K562 (cell line): ENCODE measurements around the gene SORT1. TPM values are rescaled to one million over a fixed set of nuclear protein-coding genes. Genes with fewer than 3 reads are reported as not detected.
A peak's percentile ranks its signal among the peaks of the same experiment; 100 is the strongest.

Experiments
- ATAC-seq: fragments of 200-7000 bp; cut with Tn5 transposase; 3 replicates; pipeline ENCODE4 v1.9.1; 2020; ENCODE audit warnings: moderate library complexity
- BruUV-seq: library from RNA; stranded (reverse); fragments of 400-500 nt; replicated peaks from 2 replicates; lab custom pipeline; 2021; lab: Mats Ljungman, UMichigan
- CTCF ChIA-PET: fragments of 300-600 bp; formaldehyde crosslinking; extraction: SDS; loops from one replicate; lab custom pipeline; 2021; ENCODE audit warnings: low intra/inter-chr PET ratio; lab: Yijun Ruan, JAX
- POLR2A ChIA-PET: fragments of 300-600, 350-650 bp; sonication (Branson Sonifier 250); formaldehyde crosslinking; extraction: SDS; loops from one replicate; lab custom pipeline; 2021; ENCODE audit warnings: antibody characterized with exemption, inconsistent platforms; lab: Yijun Ruan, JAX
- DNase-seq, 4 experiments: peaks; one replicate each; pipeline versions ENCODE4 v3.0.0 to v3.0.0-alpha.2; 2011 to 2018; ENCODE audit warnings: low spot score in 3 of 4, mixed read lengths in 3 of 4; ENCODE audit errors: extremely low read depth in 1 of 4
- FAIRE-seq: peaks from 2 replicates; lab custom pipeline; 2011; peaks lifted over from hg19 to GRCh38; lab: Jason Lieb, UNC
- H2AFZ ChIP-seq: 2 replicates; pipeline ENCODE4 v1.6.0; 2011; ENCODE audit warnings: low read depth, low read length, control low read depth, inconsistent platforms
- H3K27ac ChIP-seq: fragments of 200-600 bp; 3 replicates; pipeline ENCODE4 v1.8.0; 2011; ENCODE audit warnings: low read depth, mild to moderate bottlenecking, control low read depth, inconsistent platforms, low read length, moderate library complexity, mixed read lengths; ENCODE audit errors: extremely low read depth
- H3K27me3 ChIP-seq, 2 experiments: fragments of 300-600 bp in 1 of 2; 2 replicates in 1 of 2; 3 replicates in 1 of 2; pipeline versions ENCODE4 v1.6.0 to v1.8.0; 2011; ENCODE audit warnings: inconsistent platforms in 2 of 2, low read length in 2 of 2, mild to moderate bottlenecking in 1 of 2, mixed read lengths in 1 of 2, moderate library complexity in 1 of 2; ENCODE audit not compliant: control insufficient read depth in 2 of 2, insufficient read depth in 2 of 2
- H3K36me3 ChIP-seq: fragments of 300-600 bp; 3 replicates; pipeline ENCODE4 v1.8.0; 2011; ENCODE audit warnings: mild to moderate bottlenecking, low read length, inconsistent platforms; ENCODE audit not compliant: control insufficient read depth, insufficient read depth
- H3K4me1 ChIP-seq, 2 experiments: fragments of 200-600 bp in 1 of 2; replicated peaks in 1 of 2; 2 replicates in 1 of 2; 3 replicates in 1 of 2; pipeline versions ENCODE4 v1.5.1 to v1.8.0; 2011; ENCODE audit warnings: inconsistent platforms in 2 of 2, low read length in 2 of 2, mild to moderate bottlenecking in 1 of 2, mixed read lengths in 1 of 2, moderate library complexity in 1 of 2; ENCODE audit not compliant: control insufficient read depth in 2 of 2, insufficient read depth in 2 of 2
- H3K4me2 ChIP-seq: 2 replicates; pipeline ENCODE4 v1.6.1; 2011; ENCODE audit warnings: low read length, control low read depth, inconsistent platforms, mixed read lengths; ENCODE audit not compliant: insufficient read depth
- H3K4me3 ChIP-seq: fragments of 200-600 bp; sonication (generic), shearing (Covaris generic); 2 replicates; pipeline ENCODE4 v1.5.1; 2016; ENCODE audit warnings: control low read depth, inconsistent platforms
- H3K79me2 ChIP-seq: fragments of 200-600 bp; 3 replicates; pipeline ENCODE4 v1.8.0; 2011; ENCODE audit warnings: low read length, inconsistent platforms; ENCODE audit not compliant: control insufficient read depth, insufficient read depth
- H3K9ac ChIP-seq, 2 experiments: 2 replicates each; pipeline versions ENCODE4 v1.6.0 to v1.6.1; 2011; ENCODE audit warnings: low read depth in 2 of 2, low read length in 2 of 2, control low read depth in 1 of 2, inconsistent platforms in 1 of 2, mild to moderate bottlenecking in 1 of 2, mixed read lengths in 1 of 2; ENCODE audit not compliant: insufficient read depth in 1 of 2
- H3K9me1 ChIP-seq: one replicate; pipeline ENCODE4 v1.6.0; 2011; ENCODE audit warnings: inconsistent platforms, mild to moderate bottlenecking, low read length, moderate library complexity; ENCODE audit not compliant: control insufficient read depth, insufficient read depth
- H3K9me3 ChIP-seq: replicated peaks from 2 replicates; pipeline ENCODE4 v1.5.1; 2011; ENCODE audit warnings: low read depth, low read length, inconsistent platforms; ENCODE audit not compliant: control insufficient read depth, insufficient read depth
- H4K20me1 ChIP-seq: replicated peaks from 2 replicates; pipeline ENCODE4 v1.6.1; 2011; ENCODE audit warnings: low read length, inconsistent platforms, mixed read lengths; ENCODE audit not compliant: control insufficient read depth, insufficient read depth
- ATF1 ChIP-seq, 2 experiments: fragments of 450-650 bp in 1 of 2; IDR thresholded peaks; 2 replicates each; pipeline ENCODE4 v1.6.1; 2016; ENCODE audit warnings: missing compliant biosample characterization in 1 of 2, missing genetic modification characterization in 1 of 2
- CREM ChIP-seq: IDR thresholded peaks from 2 replicates; pipeline ENCODE4 v1.6.1; 2014; ENCODE audit warnings: antibody characterized with exemption, low read depth
- DMBX1 ChIP-seq: fragments of 250-450 bp; sonication (Bioruptor Pico); IDR thresholded peaks from 2 replicates; pipeline ENCODE4 v1.8.0; 2022; ENCODE audit warnings: inconsistent platforms, mild to moderate bottlenecking, moderate library complexity, borderline replicate concordance
- ERF ChIP-seq: fragments of 450-650 bp; formaldehyde crosslinking; IDR thresholded peaks from 2 replicates; pipeline ENCODE4 v1.4.0; 2020; ENCODE audit warnings: mild to moderate bottlenecking, mixed read lengths
- ESRRA ChIP-seq: fragments of 450-650 bp; IDR thresholded peaks from 2 replicates; pipeline ENCODE4 v1.6.1; 2014; ENCODE audit warnings: low read depth, mild to moderate bottlenecking, moderate library complexity, borderline replicate concordance
- ID3 ChIP-seq, 2 experiments: fragments of 250-450 bp in 1 of 2; fragments of 450-650 bp in 1 of 2; sonication (Bioruptor Pico) in 1 of 2; IDR thresholded peaks; 2 replicates each; pipeline versions ENCODE4 v1.6.1 to v1.8.0; 2016 to 2021; ENCODE audit warnings: mild to moderate bottlenecking in 2 of 2, moderate library complexity in 2 of 2, missing compliant biosample characterization in 1 of 2, missing genetic modification characterization in 1 of 2
- ILK ChIP-seq: fragments of 450-650 bp; IDR thresholded peaks from 2 replicates; pipeline ENCODE4 v1.6.1; 2016; ENCODE audit warnings: missing genetic modification characterization, low read depth, mild to moderate bottlenecking, missing compliant biosample characterization, moderate library complexity, borderline replicate concordance
- NFE2 ChIP-seq: IDR thresholded peaks from 2 replicates; pipeline ENCODE4 v1.6.1; 2014; ENCODE audit warnings: antibody characterized with exemption, low read depth
- POLR2AphosphoS2 ChIP-seq: IDR thresholded peaks from 2 replicates; pipeline ENCODE4 v1.6.1; 2012; ENCODE audit warnings: low read length, improper control_type of control experiment
- RBBP5 ChIP-seq: fragments of 200-600 bp; sonication (generic); IDR thresholded peaks from 2 replicates; pipeline ENCODE4 v1.6.1; 2012; ENCODE audit warnings: borderline replicate concordance, mild to moderate bottlenecking, low read length, control low read depth, inconsistent platforms; ENCODE audit not compliant: insufficient read depth, poor library complexity, severe bottlenecking
- RUNX1 ChIP-seq: sonication (generic); IDR thresholded peaks from 2 replicates; pipeline ENCODE4 v1.6.1; 2016; ENCODE audit warnings: antibody characterized with exemption, low read depth
- SP1 ChIP-seq: sonication (generic); formaldehyde crosslinking; IDR thresholded peaks from 2 replicates; pipeline ENCODE4 v1.8.1; 2022; ENCODE audit warnings: mild to moderate bottlenecking, missing genetic modification reagents
- ZBTB43 ChIP-seq: sonication (generic); formaldehyde crosslinking; IDR thresholded peaks from 2 replicates; pipeline ENCODE4 v1.8.0; 2023; ENCODE audit warnings: mild to moderate bottlenecking, missing genetic modification reagents
- ZNF212 ChIP-seq: fragments of 450-650 bp; formaldehyde crosslinking; IDR thresholded peaks from 2 replicates; pipeline ENCODE4 v1.4.0; 2020; ENCODE audit warnings: mild to moderate bottlenecking
- ZNF280B ChIP-seq: fragments of 250-450 bp; sonication (Bioruptor Pico); IDR thresholded peaks from 2 replicates; pipeline ENCODE4 v1.5.1; 2021; ENCODE audit warnings: mild to moderate bottlenecking
- ZNF644 ChIP-seq: fragments of 200-800 bp; sonication (Bioruptor generic); IDR thresholded peaks from 2 replicates; pipeline ENCODE4 v1.6.1; 2016; ENCODE audit warnings: low read depth, missing genetic modification characterization, missing compliant biosample characterization
- ZNF668 ChIP-seq: fragments of 250-450 bp; sonication (Bioruptor Pico); IDR thresholded peaks from 2 replicates; pipeline ENCODE4 v1.8.0; 2022; ENCODE audit warnings: mild to moderate bottlenecking, inconsistent platforms
- ZNF695 ChIP-seq: fragments of 450-650 bp; formaldehyde crosslinking; IDR thresholded peaks from 2 replicates; pipeline ENCODE4 v1.4.0; 2020; ENCODE audit warnings: mild to moderate bottlenecking, moderate library complexity
- WGBS: fragments of 100-300 bp; shearing (Covaris generic); methylation state at CpG from one replicate; pipeline ENCODE4 v1.1.6; 2016; ENCODE audit warnings: low coverage, mixed read lengths; ENCODE audit not compliant: insufficient coverage; ENCODE audit errors: missing lambda C conversion rate; 5-methylcytosine and 5-hydroxymethylcytosine counted together
- in situ Hi-C: fragments of 300-500 bp; cut with MboI; formaldehyde crosslinking; loops from 4 replicates; pipeline ENCODE4 v1.15.0; 2018; ENCODE audit warnings: inconsistent platforms, mixed read lengths
- intact Hi-C: fragments of 100-400 bp; cut with micrococcal nuclease; formaldehyde crosslinking; loops from 2 replicates; pipeline ENCODE4 v1.14.2; 2022
- polyA plus RNA-seq, 8 experiments: library from polyadenylated mRNA; depleted of rRNA in 4 of 8; stranded (reverse) in 5 of 8; unstranded in 3 of 8; fragments of >200 nt; fragmentation: Nextera tagmentation in 2 of 8; fragmentation: Illumina TruSeq in 1 of 8; extraction: Ambion mirVana in 2 of 8; extraction: Trizol in 1 of 8; gene quantifications; 2 replicates each; pipeline versions ENCODE4 v1.2.1 to v1.2.3, GENCODE V29; 2011 to 2014; ENCODE audit warnings: inconsistent platforms in 1 of 8, missing spikeins in 1 of 8
- total RNA-seq, 7 experiments: library from RNA; depleted of rRNA in 6 of 7; stranded (reverse); fragments of >200 nt in 6 of 7; fragmentation: Illumina TruSeq in 2 of 7; extraction: Trizol in 2 of 7; gene quantifications; 2 replicates each; pipeline versions ENCODE4 v1.2.1 to v1.2.3, GENCODE V29; 2011 to 2021; ENCODE audit warnings: low replicate concordance in 1 of 7

SORT1 gene
- total and polyA plus RNA-seq, 9 of the 15 experiments (the other 6 are each of a cell fraction or from before 2014, with no cell fraction given): 27.4 to 112 (median 65.0) TPM

- DNase-seq (peak; percentile 91 to 96 (median 93)), FAIRE-seq (peak; percentile 98), ATAC-seq (peak; percentile 99)
- ChIA-PET CTCF (interaction anchor here (0.6 to 5.5 kb wide), 7 partner anchors 10 to 269 kb away, joined by 3 to 91 read pairs (median 5); partner anchors contain the start of gene SORT1), POLR2A (interaction anchor here (0.6 to 1.6 kb wide), 5 partner anchors 19 to 440 kb away, joined by 3 to 7 read pairs (median 3); partner anchors contain the start of gene PSRC1)
- Histone ChIP-seq H3K27me3 (no peaks in the 10 kb centered on the region), H3K9me3 (no peaks in the 10 kb centered on the region), H3K9me1 (no peaks in the 10 kb centered on the region), H3K79me2 (no peaks in the 10 kb centered on the region), H3K4me2 (no peak overlapping the region), H4K20me1 (no peaks in the 10 kb centered on the region), H3K4me3 (no peak overlapping the region), H3K27ac (no peak overlapping the region), H3K4me1 (peaks cover 0 to 31% of the 10 kb centered on the region in 2 experiments; a peak in 2 of 5 replicates), H3K36me3 (peaks cover 49% of the 10 kb centered on the region; the same call in 2 of the 3 replicates), H3K9ac (no peak overlapping the region), H2AFZ (no peak overlapping the region)
- in situ Hi-C loops: loop anchor here (5.0 kb wide), 2 partner anchors 139 to 269 kb away; no protein-coding TSS in a partner anchor
- intact Hi-C loops: loop anchor here (1.0 to 10.0 kb wide), 4 partner anchors 62 to 269 kb away; partner anchors contain the start of gene ELAPOR1
- WGBS: 34% methylated on average over 21 of the region's 29 CpGs
- BruUV-seq: no TSS peak
- TF ChIP-seq ATF1 (CRISPR knock-in tag; IDR thresholded peaks at IDR 0.05) (no peak), ATF1 (tag; IDR thresholded peaks at IDR 0.05) (peak; percentile 54), DMBX1 (CRISPR knock-in tag) (no peak), POLR2AphosphoS2 (no peak), ILK (tag) (no peak), ZNF212 (CRISPR knock-in tag) (no peak), ZNF695 (CRISPR knock-in tag) (no peak), RBBP5 (no peak), RUNX1 (0 out of 2 replicates have a peak, but pooled peaks have one; percentile 22), ESRRA (peak; percentile 59; the same call in 1 of the 2 replicates), ZNF668 (CRISPR knock-in tag) (no peak), ZBTB43 (CRISPR knock-in tag) (peak; percentile 91; the same call in 1 of the 2 replicates), SP1 (CRISPR knock-in tag) (peak; percentile 94), ID3 (CRISPR knock-in tag; IDR thresholded peaks at IDR 0.05) (no peak), ID3 (tag; IDR thresholded peaks at IDR 0.05) (peak; percentile 49; the same call in 1 of the 2 replicates), ERF (CRISPR knock-in tag) (no peak), NFE2 (no peak), CREM (peak; percentile 85), ZNF644 (tag) (no peak), ZNF280B (CRISPR knock-in tag) (no peak)
Measured at GRCh38 chr1:109263597-109264378, 133.9 kb downstream of the SORT1 start.
